HG02973 (cell line): ENCODE data around the gene CDR2L.
"Not testable (repeated sequence)": the region's sequence is repeated elsewhere in the genome, so short reads cannot be mapped to it uniquely, and the experiment has no call there.

Experiments
- ATAC-seq: cut with Tn5 transposase; IDR thresholded peaks from one replicate; pipeline ENCODE4 v1.9.1; 2021; ENCODE audit warnings: moderate library complexity; ENCODE audit not compliant: unreplicated experiment

Gene CDR2L

GRCh38 chr17:75009139-75009724, 21.8 kb downstream of the CDR2L start:
- no peak for ATAC-seq

GRCh38 chr17:75010683-75011400, 23.4 kb downstream of the CDR2L start:
- ATAC-seq = no peak

- no peak for ATAC-seq
Observed at GRCh38 chr17:75011401-75012095, 24.1 kb downstream of the CDR2L start.

- ATAC-seq = no peak
Observed at GRCh38 chr17:75012096-75012345, 24.6 kb downstream of the CDR2L start.

GRCh38 chr17:75012346-75013091, 25.1 kb downstream of the CDR2L start, which contains the start of gene MRPL58:
Gene MRPL58 (plus strand): TSS chr17:75012670. CDS start chr17:75012687, 17 bp downstream.
- ATAC-seq = peak; percentile 84

- ATAC-seq = no peak
Observed at GRCh38 chr17:75013092-75013559, 25.7 kb downstream of the CDR2L start.

- no peak for ATAC-seq
Observed at GRCh38 chr17:75019146-75019545, 31.7 kb downstream of the CDR2L start.

- no peak for ATAC-seq
Observed at GRCh38 chr17:75019710-75020109, 32.3 kb downstream of the CDR2L start.

- ATAC-seq = no peak
Observed at GRCh38 chr17:75020331-75021110, 33.1 kb downstream of the CDR2L start.

- ATAC-seq = no peak
Observed at GRCh38 chr17:75024686-75025397, 37.4 kb downstream of the CDR2L start.

GRCh38 chr17:75025398-75025734, 37.9 kb downstream of the CDR2L start:
- ATAC-seq = not testable (repeated sequence)

- not testable (repeated sequence) for ATAC-seq
Observed at GRCh38 chr17:75026650-75027049, 39.2 kb downstream of the CDR2L start.

- ATAC-seq = no peak
Observed at GRCh38 chr17:75030161-75030560, 42.7 kb downstream of the CDR2L start.

GRCh38 chr17:75031972-75032719, 44.7 kb downstream of the CDR2L start:
- ATAC-seq = no peak

- no peak for ATAC-seq
Observed at GRCh38 chr17:75032720-75033280, 45.4 kb downstream of the CDR2L start.

GRCh38 chr17:75033346-75034235, 46.2 kb downstream of the CDR2L start:
- peak; percentile 41 for ATAC-seq

GRCh38 chr17:75034236-75034908, 46.9 kb downstream of the CDR2L start:
- ATAC-seq = peak; percentile 54
